Neuronal stem cell (in vitro differentiated cells): ENCODE measurements around the gene GNB4. TPM values are rescaled to one million over a fixed set of nuclear protein-coding genes. Genes with fewer than 3 reads are reported as not detected.

Source experiments
- DNase-seq: peaks from one replicate; pipeline ENCODE4 v3.0.0-alpha.2; 2013; ENCODE audit warnings: low spot score
- H2AFZ ChIP-seq: one replicate; pipeline ENCODE4 v1.6.1; 2013; ENCODE audit warnings: mild to moderate bottlenecking, low read length, inconsistent platforms
- H2AK5ac ChIP-seq: 2 replicates; pipeline ENCODE4 v1.6.1; 2013; ENCODE audit warnings: low read depth, mild to moderate bottlenecking, inconsistent platforms, low read length, moderate library complexity, mixed read lengths
- H2BK120ac ChIP-seq: 2 replicates; pipeline ENCODE4 v1.6.1; 2013; ENCODE audit warnings: low read depth, mild to moderate bottlenecking, inconsistent platforms, low read length, moderate library complexity, mixed read lengths
- H2BK12ac ChIP-seq: one replicate; pipeline ENCODE4 v1.6.1; 2013; ENCODE audit warnings: low read length, inconsistent platforms
- H2BK15ac ChIP-seq: 2 replicates; pipeline ENCODE4 v1.6.1; 2013; ENCODE audit warnings: mild to moderate bottlenecking, low read length, inconsistent platforms, mixed read lengths
- H2BK5ac ChIP-seq: one replicate; pipeline ENCODE4 v1.6.1; 2013; ENCODE audit warnings: inconsistent platforms, mild to moderate bottlenecking, low read length, moderate library complexity
- H3K14ac ChIP-seq: one replicate; pipeline ENCODE4 v1.6.1; 2013; ENCODE audit warnings: low read length, inconsistent platforms
- H3K18ac ChIP-seq: 2 replicates; pipeline ENCODE4 v1.6.1; 2013; ENCODE audit warnings: low read length, inconsistent platforms
- H3K23ac ChIP-seq: 2 replicates; pipeline ENCODE4 v1.6.1; 2013; ENCODE audit warnings: low read depth, mild to moderate bottlenecking, mixed read lengths, low read length, inconsistent platforms; ENCODE audit not compliant: poor library complexity
- H3K27ac ChIP-seq: replicated peaks from 3 replicates; pipeline ENCODE4 v1.5.1; 2013; ENCODE audit warnings: low read length, inconsistent platforms
- H3K27me3 ChIP-seq, 3 experiments: 2 replicates each; pipeline ENCODE4 v1.6.1; 2013; ENCODE audit warnings: low read length in 3 of 3, mild to moderate bottlenecking in 2 of 3, inconsistent platforms in 1 of 3, low read depth in 1 of 3, mixed read lengths in 1 of 3, moderate library complexity in 1 of 3; ENCODE audit not compliant: control insufficient read depth in 3 of 3, insufficient read depth in 3 of 3
- H3K36me3 ChIP-seq, 2 donors: replicated peaks in 1 of 2; 2 replicates each; pipeline ENCODE4 v1.6.1; 2013; ENCODE audit warnings: low read length in 2 of 2; ENCODE audit not compliant: control insufficient read depth in 2 of 2, insufficient read depth in 2 of 2
- H3K4ac ChIP-seq: 2 replicates; pipeline ENCODE4 v1.6.1; 2013; ENCODE audit warnings: inconsistent platforms, mild to moderate bottlenecking, low read length, moderate library complexity
- H3K4me1 ChIP-seq, 2 donors: 1 replicate in 1 of 2; 2 replicates in 1 of 2; pipeline ENCODE4 v1.6.1; 2013; ENCODE audit warnings: low read length in 2 of 2, low read depth in 1 of 2; ENCODE audit not compliant: control insufficient read depth in 2 of 2, insufficient read depth in 1 of 2
- H3K4me2 ChIP-seq: one replicate; pipeline ENCODE4 v1.6.1; 2013; ENCODE audit warnings: mild to moderate bottlenecking, low read length, inconsistent platforms; ENCODE audit not compliant: insufficient read depth, poor library complexity, severe bottlenecking
- H3K4me3 ChIP-seq, 2 donors: 2 replicates each; pipeline ENCODE4 v1.5.1; 2013; ENCODE audit warnings: low read length in 2 of 2, mild to moderate bottlenecking in 2 of 2, inconsistent platforms in 1 of 2, moderate library complexity in 1 of 2
- H3K79me1 ChIP-seq: one replicate; pipeline ENCODE4 v1.6.1; 2013; ENCODE audit warnings: low read depth, mild to moderate bottlenecking, inconsistent platforms, low read length, moderate library complexity
- H3K9ac ChIP-seq: one replicate; pipeline ENCODE4 v1.6.1; 2013; ENCODE audit warnings: mild to moderate bottlenecking, low read depth, low read length, inconsistent platforms; ENCODE audit not compliant: poor library complexity
- H3K9me3 ChIP-seq, 2 donors: replicated peaks in 1 of 2; 2 replicates each; pipeline versions ENCODE3 to v1.6.1; 2013; ENCODE audit warnings: low read length in 2 of 2, mild to moderate bottlenecking in 2 of 2, inconsistent platforms in 1 of 2, low read depth in 1 of 2, mixed read lengths in 1 of 2, moderate library complexity in 1 of 2; ENCODE audit not compliant: control insufficient read depth in 2 of 2, insufficient read depth in 1 of 2
- H4K8ac ChIP-seq: one replicate; pipeline ENCODE4 v1.6.1; 2013; ENCODE audit warnings: low read depth, mild to moderate bottlenecking, inconsistent platforms, low read length, moderate library complexity
- H4K91ac ChIP-seq: one replicate; pipeline ENCODE4 v1.6.1; 2013; ENCODE audit warnings: low read length, low read depth, mild to moderate bottlenecking, inconsistent platforms; ENCODE audit not compliant: poor library complexity
- WGBS, 2 donors: extraction: QIAGEN DNeasy Blood & Tissue Kit; methylation state at CpG; one replicate each; pipeline ENCODE4 v1.1.7; 2013; ENCODE audit warnings: missing lambda C conversion rate in 2 of 2, mixed read lengths in 1 of 2; ENCODE audit not compliant: insufficient read length in 2 of 2, insufficient replicate concordance in 1 of 2; ENCODE audit errors: extremely low coverage in 2 of 2; 5-methylcytosine and 5-hydroxymethylcytosine counted together
- polyA plus RNA-seq, 2 experiments: library from polyadenylated mRNA; stranded (reverse); fragments of 200-250 nt; gene quantifications; one replicate each; pipeline ENCODE4 v1.2.3, GENCODE V29; 2013

Gene GNB4
- 8.6 TPM for polyA plus RNA-seq (2013, experiment 1 of 2)
- polyA plus RNA-seq (2013, experiment 2 of 2) = 8.9 TPM

DNA sequence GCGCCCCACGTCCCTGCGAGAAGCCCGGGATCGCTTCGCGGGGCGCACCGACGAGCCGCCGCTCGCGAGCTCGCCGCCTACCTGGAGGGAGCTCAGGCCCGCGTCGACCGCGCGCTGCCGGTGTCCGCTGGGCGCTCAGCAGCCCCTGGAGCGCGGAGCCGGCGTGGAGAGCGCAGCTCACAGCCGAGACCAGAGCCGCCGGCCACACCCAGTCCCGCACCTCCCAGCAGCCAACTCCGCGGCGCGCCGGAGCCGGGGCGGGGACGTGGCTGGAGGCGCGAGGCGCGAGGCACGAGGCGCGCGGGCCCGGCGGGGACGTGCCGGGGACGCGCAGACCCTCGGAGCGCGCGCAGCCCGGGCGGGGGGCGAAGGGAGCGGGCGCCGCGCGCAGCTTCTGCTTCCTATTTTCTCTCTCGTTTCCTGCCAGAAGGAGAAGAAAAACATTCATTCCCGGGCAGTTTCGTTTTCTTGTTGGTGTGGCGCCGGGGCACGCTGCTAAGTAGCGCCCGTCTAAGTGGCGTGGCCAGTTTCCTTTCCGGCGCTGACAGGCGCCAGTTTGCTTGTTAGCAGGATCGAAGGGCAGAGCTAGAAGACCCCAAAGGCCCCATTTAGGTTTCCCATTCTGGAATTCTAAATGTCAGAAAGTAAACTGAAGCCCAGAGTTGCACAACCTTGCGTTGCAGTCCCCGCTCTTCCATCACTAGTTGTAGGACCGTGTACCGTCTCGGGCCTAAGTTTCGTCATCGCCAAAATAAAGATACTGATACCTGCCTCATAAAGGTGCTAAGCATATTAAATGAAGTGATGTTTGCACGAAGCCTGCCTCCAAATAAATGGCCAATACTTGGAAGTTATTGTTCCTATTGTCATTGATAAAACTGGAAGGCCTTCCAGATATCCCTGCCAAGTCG, at the start of gene GNB4:
TSS of gene GNB4 (minus strand) at position 206 of the 911 bp plus-strand sequence. CDS start 25,270 bp downstream, outside the sequence.
- peak within 1 kb of the TSS; percentile 89 for H3K9ac ChIP-seq
- H3K4me1 ChIP-seq = peaks cover 3 to 9% of the 10 kb centered on the region in 2 donors
- DNase-seq = peak; percentile 75
- no peak within 1 kb of the TSS for H3K4ac ChIP-seq
- H3K18ac ChIP-seq = peak within 1 kb of the TSS; percentile 93
- no peak within 1 kb of the TSS for H2BK15ac ChIP-seq
- no peak within 1 kb of the TSS for H4K91ac ChIP-seq
- no CpG with 5 or more reads among the region's 90 CpGs for WGBS, 2 donors
- H2BK12ac ChIP-seq = no peak within 1 kb of the TSS
- H2BK5ac ChIP-seq = no peak within 1 kb of the TSS
- H3K27me3 ChIP-seq = peaks cover 0 to 3% (median 0%) of the 10 kb centered on the region in 3 experiments
- H3K36me3 ChIP-seq = peaks cover 0 to 8% of the 10 kb centered on the region in 2 donors
- no peak within 1 kb of the TSS for H4K8ac ChIP-seq
- H2BK120ac ChIP-seq = no peak within 1 kb of the TSS
- peak within 1 kb of the TSS; percentile 77 for H3K4me2 ChIP-seq
- no peaks in the 10 kb centered on the region for H3K79me1 ChIP-seq
- H3K23ac ChIP-seq = peak within 1 kb of the TSS; percentile 37
- H2AK5ac ChIP-seq = no peak within 1 kb of the TSS
- no peaks in the 10 kb centered on the region for H3K9me3 ChIP-seq
- H2AFZ ChIP-seq = peak within 1 kb of the TSS; percentile 90
- peak within 1 kb of the TSS; percentile 62 to 93 for H3K4me3 ChIP-seq
- H3K27ac ChIP-seq = no peak within 1 kb of the TSS
- H3K14ac ChIP-seq = no peak within 1 kb of the TSS

- Histone ChIP-seq H3K4ac (no peak overlapping the region), H2AK5ac (no peak overlapping the region), H4K8ac (no peak overlapping the region), H2BK120ac (no peak overlapping the region), H2BK15ac (no peak overlapping the region), H3K36me3 (no peaks in the 10 kb centered on the region), H3K27ac (no peak overlapping the region), H4K91ac (no peak overlapping the region), H3K79me1 (no peaks in the 10 kb centered on the region), H3K4me2 (no peak overlapping the region), H2BK12ac (no peak overlapping the region), H3K4me3 (no peak overlapping the region), H3K27me3 (no peaks in the 10 kb centered on the region), H3K14ac (no peak overlapping the region), H3K9ac (no peak overlapping the region), H3K9me3 (peaks cover 14 to 27% of the 10 kb centered on the region in 2 donors), H3K23ac (no peak overlapping the region), H3K4me1 (no peaks in the 10 kb centered on the region), H3K18ac (no peak overlapping the region), H2AFZ (no peak overlapping the region), H2BK5ac (no peak overlapping the region)
- no peak for DNase-seq
Observed at GRCh38 chr3:179495483-179495882, 44.2 kb upstream of the GNB4 start.

DNA sequence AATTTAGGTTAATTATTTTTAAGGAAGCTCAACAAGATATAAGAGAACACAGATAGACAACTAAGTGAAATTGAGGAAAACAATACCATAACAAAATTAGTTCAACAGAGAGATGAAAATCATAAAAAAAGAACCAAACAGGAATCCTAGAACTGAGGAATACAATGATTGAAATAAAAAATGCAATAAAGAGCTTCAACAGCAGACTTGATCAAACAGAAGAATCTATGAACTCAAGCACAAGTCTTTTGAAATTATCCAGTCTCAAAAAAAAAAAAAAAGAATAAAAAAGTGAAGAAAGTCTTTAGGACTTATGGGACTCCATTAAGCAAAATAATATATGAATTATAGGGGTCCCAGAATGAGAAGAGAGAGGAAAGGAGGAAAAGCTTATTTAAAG, 42.0 kb upstream of the GNB4 start:
- Histone ChIP-seq H3K9ac (no peak overlapping the region), H3K4ac (no peak overlapping the region), H2BK120ac (no peak overlapping the region), H2AFZ (no peak overlapping the region), H2AK5ac (no peak overlapping the region), H3K27me3 (no peaks in the 10 kb centered on the region), H3K4me2 (no peak overlapping the region), H3K36me3 (no peaks in the 10 kb centered on the region), H4K8ac (no peak overlapping the region), H2BK15ac (no peak overlapping the region), H4K91ac (no peak overlapping the region), H3K18ac (no peak overlapping the region), H3K4me1 (no peaks in the 10 kb centered on the region), H3K4me3 (no peak overlapping the region), H3K9me3 (peaks cover 14 to 27% of the 10 kb centered on the region in 2 donors), H2BK12ac (no peak overlapping the region), H3K27ac (no peak overlapping the region), H2BK5ac (no peak overlapping the region), H3K23ac (no peak overlapping the region), H3K14ac (no peak overlapping the region), H3K79me1 (no peaks in the 10 kb centered on the region)
- no peak for DNase-seq

- Histone ChIP-seq H4K91ac (no peak overlapping the region), H3K4ac (no peak overlapping the region), H3K9me3 (peaks cover 7 to 10% of the 10 kb centered on the region in 2 donors), H3K79me1 (no peaks in the 10 kb centered on the region), H2AFZ (no peak overlapping the region), H2AK5ac (no peak overlapping the region), H3K27ac (no peak overlapping the region), H3K18ac (no peak overlapping the region), H4K8ac (no peak overlapping the region), H2BK12ac (no peak overlapping the region), H3K36me3 (no peaks in the 10 kb centered on the region), H2BK15ac (no peak overlapping the region), H3K23ac (no peak overlapping the region), H3K9ac (no peak overlapping the region), H3K27me3 (no peaks in the 10 kb centered on the region), H2BK5ac (no peak overlapping the region), H3K4me3 (no peak overlapping the region), H3K4me2 (no peak overlapping the region), H3K14ac (no peak overlapping the region), H3K4me1 (no peaks in the 10 kb centered on the region), H2BK120ac (no peak overlapping the region)
- no peak for DNase-seq
Observed at GRCh38 chr3:179488213-179488612, 36.9 kb upstream of the GNB4 start.
